BLaER1 treated with 17β-estradiol and CSF1 and Interleukin-3, amounts not matched to agents 10 nM and 100 nM (cell line): Measurements from ENCODE around the gene TP73.

Source experiments
- H3K27ac ChIP-seq, 11 experiments: shearing (Covaris generic); formaldehyde crosslinking; 2 replicates each; pipeline ENCODE4 v1.8.1; 2022
- H3K27me3 ChIP-seq, 11 experiments: shearing (Covaris generic); formaldehyde crosslinking; 2 replicates each; pipeline ENCODE4 v1.8.1; 2022
- H3K36me3 ChIP-seq, 11 experiments: shearing (Covaris generic); formaldehyde crosslinking; 2 replicates each; pipeline ENCODE4 v1.8.1; 2022
- H3K4me1 ChIP-seq, 10 experiments: shearing (Covaris generic); formaldehyde crosslinking; 2 replicates each; pipeline ENCODE4 v1.8.1; 2022
- H3K4me2 ChIP-seq, 11 experiments: shearing (Covaris generic); formaldehyde crosslinking; 2 replicates each; pipeline ENCODE4 v1.8.1; 2022
- H3K4me3 ChIP-seq, 10 experiments: shearing (Covaris generic); formaldehyde crosslinking; 2 replicates each; pipeline ENCODE4 v1.8.1; 2022
- H3K9ac ChIP-seq, 11 experiments: shearing (Covaris generic); formaldehyde crosslinking; 2 replicates each; pipeline ENCODE4 v1.8.1; 2022
- H3K9me3 ChIP-seq, 11 experiments: shearing (Covaris generic); formaldehyde crosslinking; replicated peaks in 1 of 11; 2 replicates each; pipeline ENCODE4 v1.8.1; 2022
- H4K20me1 ChIP-seq, 11 experiments: shearing (Covaris generic); formaldehyde crosslinking; 2 replicates each; pipeline ENCODE4 v1.8.1; 2022
- Cebpa-rat ChIP-seq, 11 experiments: shearing (Covaris generic); IDR thresholded peaks; 2 replicates each; pipeline ENCODE4 v1.8.1; 2022

The TP73 gene

GRCh38 chr1:3772715-3773571 is 120.6 kb downstream of the TP73 start, which contains the start of gene SMIM1:
SMIM1 (plus strand) TSS chr1:3772749; CDS start chr1:3775374, 2,625 bp downstream.
- no peak for TF ChIP-seq Cebpa-rat (IDR thresholded peaks at IDR 0.05)
- Histone ChIP-seq H3K4me2 (peak within 1 kb of the TSS; percentile 93 to 100 (median 99)), H3K4me3 (peak within 1 kb of the TSS; percentile 60 to 77 (median 66)), H4K20me1 (peaks cover 19 to 50% (median 43%) of the 10 kb centered on the region in 11 experiments; a peak in 21 of 22 replicates), H3K9me3 (no peaks in the 10 kb centered on the region), H3K4me1 (peaks cover 65 to 95% (median 91%) of the 10 kb centered on the region in 10 experiments), H3K27ac (peak within 1 kb of the TSS in 10 of 11 experiments; percentile 37 to 69 (median 59); a peak in 20 of 22 replicates), H3K36me3 (peaks cover 0 to 3% (median 0%) of the 10 kb centered on the region in 11 experiments; a peak in 3 of 22 replicates), H3K9ac (peak within 1 kb of the TSS; percentile 55 to 78 (median 76)), H3K27me3 (peaks cover 0 to 5% (median 0%) of the 10 kb centered on the region in 11 experiments; a peak in 3 of 22 replicates)

GRCh38 chr1:3773572-3774275 is 121.4 kb downstream of the TP73 start:
- Histone ChIP-seq H3K4me3 (peak overlapping the region in 3 of 10 experiments; percentile 59 to 64 (median 62); a peak in 1 of 20 replicates), H3K27ac (no peak overlapping the region), H4K20me1 (peaks cover 27 to 58% (median 51%) of the 10 kb centered on the region in 11 experiments; a peak in 21 of 22 replicates), H3K4me1 (peaks cover 70 to 97% (median 96%) of the 10 kb centered on the region in 10 experiments), H3K27me3 (peaks cover 0 to 5% (median 0%) of the 10 kb centered on the region in 11 experiments; a peak in 3 of 22 replicates), H3K4me2 (peak overlapping the region; percentile 84 to 98 (median 94)), H3K9ac (peak overlapping the region in 2 of 11 experiments; percentile 31 to 56; a peak in 1 of 22 replicates), H3K9me3 (no peaks in the 10 kb centered on the region), H3K36me3 (peaks cover 0 to 10% (median 6%) of the 10 kb centered on the region in 11 experiments; a peak in 15 of 22 replicates)
- no peak for TF ChIP-seq Cebpa-rat (IDR thresholded peaks at IDR 0.05)

GRCh38 chr1:3774276-3774945 is 122.1 kb downstream of the TP73 start:
- no peak overlapping the region for H3K4me3 ChIP-seq
- peaks cover 0 to 5% (median 0%) of the 10 kb centered on the region in 11 experiments; a peak in 3 of 22 replicates for H3K27me3 ChIP-seq
- H3K4me2 ChIP-seq: peak overlapping the region; percentile 84 to 98 (median 95)
- H4K20me1 ChIP-seq: peaks cover 33 to 65% (median 58%) of the 10 kb centered on the region in 11 experiments; a peak in 21 of 22 replicates
- H3K36me3 ChIP-seq: peaks cover 6 to 17% (median 13%) of the 10 kb centered on the region in 11 experiments
- no peak for TF ChIP-seq Cebpa-rat (IDR thresholded peaks at IDR 0.05)
- no peak overlapping the region for H3K27ac ChIP-seq
- peak overlapping the region in 3 of 11 experiments; percentile 18 to 62 (median 31); a peak in 3 of 22 replicates for H3K9ac ChIP-seq
- peaks cover 74 to 91% (median 90%) of the 10 kb centered on the region in 10 experiments for H3K4me1 ChIP-seq
- H3K9me3 ChIP-seq: no peaks in the 10 kb centered on the region

- no peaks in the 10 kb centered on the region for H3K9me3 ChIP-seq
- H3K4me3 ChIP-seq: peak overlapping the region in 6 of 10 experiments; percentile 16 to 51 (median 25); a peak in 8 of 20 replicates
- peaks cover 73 to 85% (median 84%) of the 10 kb centered on the region in 10 experiments for H3K4me1 ChIP-seq
- peaks cover 0 to 5% (median 0%) of the 10 kb centered on the region in 11 experiments; a peak in 3 of 22 replicates for H3K27me3 ChIP-seq
- H3K9ac ChIP-seq: peak overlapping the region in 5 of 11 experiments; percentile 5 to 62 (median 39); a peak in 7 of 22 replicates
- peaks cover 12 to 23% (median 19%) of the 10 kb centered on the region in 11 experiments for H3K36me3 ChIP-seq
- peaks cover 39 to 71% (median 64%) of the 10 kb centered on the region in 11 experiments; a peak in 21 of 22 replicates for H4K20me1 ChIP-seq
- H3K4me2 ChIP-seq: peak overlapping the region; percentile 84 to 98 (median 95)
- peak overlapping the region in 2 of 11 experiments; percentile 11 to 16; a peak in 3 of 22 replicates for H3K27ac ChIP-seq
- TF ChIP-seq Cebpa-rat (IDR thresholded peaks at IDR 0.05): no peak
Observed at GRCh38 chr1:3774946-3775489, 122.7 kb downstream of the TP73 start.

- Histone ChIP-seq H3K4me1 (peaks cover 66 to 79% (median 78%) of the 10 kb centered on the region in 10 experiments), H3K27ac (peak overlapping the region in 2 of 11 experiments; percentile 11 to 20; a peak in 3 of 22 replicates), H3K4me2 (peak overlapping the region; percentile 84 to 98 (median 95))
Observed at GRCh38 chr1:3775490-3776230, 123.3 kb downstream of the TP73 start.

GRCh38 chr1:3776231-3776961 is 124.1 kb downstream of the TP73 start:
- H3K27ac ChIP-seq: peak overlapping the region in 1 of 11 experiments; percentile 20; a peak in 1 of 22 replicates
- peak overlapping the region in 8 of 11 experiments; percentile 5 to 59 (median 38); a peak in 10 of 22 replicates for H3K9ac ChIP-seq
- TF ChIP-seq Cebpa-rat (IDR thresholded peaks at IDR 0.05): no peak
- peaks cover 0 to 5% (median 0%) of the 10 kb centered on the region in 11 experiments; a peak in 3 of 22 replicates for H3K27me3 ChIP-seq
- no peaks in the 10 kb centered on the region for H3K9me3 ChIP-seq
- peak overlapping the region; percentile 84 to 98 (median 95) for H3K4me2 ChIP-seq
- no peak overlapping the region; a peak in 1 of 20 replicates for H3K4me3 ChIP-seq
- H4K20me1 ChIP-seq: peaks cover 40 to 84% (median 70%) of the 10 kb centered on the region in 11 experiments; a peak in 21 of 22 replicates
- peaks cover 59 to 71% (median 71%) of the 10 kb centered on the region in 10 experiments for H3K4me1 ChIP-seq
- H3K36me3 ChIP-seq: peaks cover 26 to 37% (median 33%) of the 10 kb centered on the region in 11 experiments

More at GRCh38 chr1:3775490-3776230, 123.3 kb downstream of the TP73 start:
- peaks cover 40 to 77% (median 67%) of the 10 kb centered on the region in 11 experiments; a peak in 21 of 22 replicates for H4K20me1 ChIP-seq
- no peaks in the 10 kb centered on the region for H3K9me3 ChIP-seq
- peaks cover 0 to 5% (median 0%) of the 10 kb centered on the region in 11 experiments; a peak in 3 of 22 replicates for H3K27me3 ChIP-seq
- TF ChIP-seq Cebpa-rat (IDR thresholded peaks at IDR 0.05): no peak
- peak overlapping the region in 6 of 10 experiments; percentile 16 to 51 (median 25); a peak in 8 of 20 replicates for H3K4me3 ChIP-seq
- H3K36me3 ChIP-seq: peaks cover 19 to 30% (median 26%) of the 10 kb centered on the region in 11 experiments
- peak overlapping the region in 9 of 11 experiments; percentile 5 to 62 (median 38); a peak in 9 of 22 replicates for H3K9ac ChIP-seq
